Activated CD8-positive, alpha-beta T cell treated with anti-CD3 and anti-CD28 coated beads for 36 hours (primary cell): ENCODE data around the gene PRRC2B. TPM values are rescaled to one million over a fixed set of nuclear protein-coding genes. Genes with fewer than 3 reads are reported as not detected.

Experiments used
- ATAC-seq: fragments of 200-7000 bp; cut with Tn5 transposase; one replicate; pipeline ENCODE4 v1.10.0; 2021; ENCODE audit warnings: mild to moderate bottlenecking, moderate library complexity
- CTCF ChIA-PET: fragments of 350-600 bp; sonication (Branson Sonifier 250); formaldehyde crosslinking; loops from one replicate; lab custom pipeline; 2021; ENCODE audit warnings: antibody characterized with exemption; lab: Charles Lee
- POLR2A ChIA-PET: fragments of 350-600 bp; sonication (Branson Sonifier 250); formaldehyde crosslinking; loops from one replicate; lab custom pipeline; 2021; ENCODE audit warnings: antibody characterized with exemption; lab: Charles Lee
- DNase-seq: peaks from one replicate; pipeline ENCODE4 v3.0.0-alpha.2; 2020
- H3K27ac Mint-ChIP-seq: one replicate; pipeline ENCODE4 v1.8.0; 2021; ENCODE audit warnings: mild to moderate bottlenecking, mixed read lengths
- H3K27me3 Mint-ChIP-seq: one replicate; pipeline ENCODE4 v1.8.0; 2021; ENCODE audit warnings: mixed read lengths
- H3K36me3 Mint-ChIP-seq: one replicate; pipeline ENCODE4 v1.8.0; 2021; ENCODE audit warnings: low read depth, mixed read lengths
- H3K4me1 Mint-ChIP-seq: one replicate; pipeline ENCODE4 v1.8.0; 2021; ENCODE audit warnings: low read depth, mixed read lengths
- H3K4me3 Mint-ChIP-seq: one replicate; pipeline ENCODE4 v1.8.0; 2021; ENCODE audit warnings: mild to moderate bottlenecking, moderate library complexity, mixed read lengths
- H3K9me3 Mint-ChIP-seq: one replicate; pipeline ENCODE4 v1.8.0; 2021; ENCODE audit warnings: mixed read lengths
- CTCF ChIP-seq: fragments of 200-600 bp; IDR thresholded peaks from one replicate; pipeline ENCODE4 v1.8.0; 2022; ENCODE audit warnings: antibody characterized with exemption, mild to moderate bottlenecking
- intact Hi-C: fragments of 100-400 bp; cut with micrococcal nuclease; formaldehyde crosslinking; loops from one replicate; pipeline ENCODE4 v1.10.0; 2022
- total RNA-seq, 2 experiments: library from RNA; stranded (reverse); gene quantifications; one replicate each; pipeline ENCODE4 v1.2.3, GENCODE V29; 2021

The PRRC2B gene
- total RNA-seq, 2 experiments from 2014 or later: 134 to 141 TPM

- DNase-seq (no peak), ATAC-seq (no peak)
- no peaks in the 10 kb centered on the region for H3K27me3 Mint-ChIP-seq
- H3K4me3 Mint-ChIP-seq: no peak overlapping the region
- ChIA-PET CTCF (no interaction called here), POLR2A (interaction anchor here (0.6 to 2.1 kb wide), 3 partner anchors 13 to 1094 kb away, joined by 3 to 4 read pairs (median 3); no protein-coding TSS in a partner anchor)
- no peak for TF ChIP-seq CTCF
- H3K36me3 Mint-ChIP-seq: peaks cover 16% of the 10 kb centered on the region
- intact Hi-C loops: no loop called here
- no peaks in the 10 kb centered on the region for H3K9me3 Mint-ChIP-seq
- H3K4me1 Mint-ChIP-seq: peaks cover 9% of the 10 kb centered on the region
- H3K27ac Mint-ChIP-seq: no peak overlapping the region
Measured at GRCh38 chr9:131525643-131526565, 132.0 kb downstream of the PRRC2B start.

- no peak overlapping the region for H3K27ac Mint-ChIP-seq
- no peak for TF ChIP-seq CTCF
- H3K4me1 Mint-ChIP-seq: peaks cover 9% of the 10 kb centered on the region
- H3K36me3 Mint-ChIP-seq: peaks cover 13% of the 10 kb centered on the region
- intact Hi-C loops: no loop called here
- no peak for ATAC-seq
- H3K9me3 Mint-ChIP-seq: no peaks in the 10 kb centered on the region
- ChIA-PET CTCF (no interaction called here), POLR2A (no interaction called here)
- H3K27me3 Mint-ChIP-seq: no peaks in the 10 kb centered on the region
- no peak for DNase-seq
- H3K4me3 Mint-ChIP-seq: peak overlapping the region; percentile 40
Measured at GRCh38 chr9:131528186-131528585, 134.3 kb downstream of the PRRC2B start.

- Mint-ChIP-seq H3K4me1 (peaks cover 9% of the 10 kb centered on the region), H3K36me3 (peaks cover 13% of the 10 kb centered on the region), H3K9me3 (no peaks in the 10 kb centered on the region), H3K27ac (no peak overlapping the region), H3K4me3 (peak overlapping the region; percentile 81), H3K27me3 (no peaks in the 10 kb centered on the region)
- no peak for TF ChIP-seq CTCF
- ChIA-PET CTCF (no interaction called here), POLR2A (interaction anchor here (1.8 kb wide), 1 partner anchor 26 kb away, joined by 7 read pairs; the partner anchor contains the start of gene POMT1)
- no peak for ATAC-seq
- DNase-seq: no peak
- intact Hi-C loops: no loop called here
Measured at GRCh38 chr9:131528886-131529505, 135.1 kb downstream of the PRRC2B start.

- CTCF ChIA-PET: no interaction called here
Measured at GRCh38 chr9:131529597-131530545, 136.0 kb downstream of the PRRC2B start.

More at GRCh38 chr9:131529597-131530545, 136.0 kb downstream of the PRRC2B start:
- ATAC-seq: no peak
- Mint-ChIP-seq H3K4me1 (peaks cover 17% of the 10 kb centered on the region), H3K36me3 (peaks cover 13% of the 10 kb centered on the region), H3K9me3 (no peaks in the 10 kb centered on the region), H3K27ac (no peak overlapping the region), H3K4me3 (peak overlapping the region; percentile 81), H3K27me3 (no peaks in the 10 kb centered on the region)
- DNase-seq: no peak
- intact Hi-C loops: no loop called here
- POLR2A ChIA-PET: interaction anchor here (1.8 kb wide), 1 partner anchor 26 kb away, joined by 7 read pairs; the partner anchor contains the start of gene POMT1
- TF ChIP-seq CTCF: no peak
